Naive thymus-derived CD8-positive, alpha-beta T cell (primary cell): ENCODE results near the gene DGKI. TPM values are rescaled to one million over a fixed set of nuclear protein-coding genes. Genes with fewer than 3 reads are reported as not detected.

Experiments
- ATAC-seq, 2 donors: fragments of 150-1000 bp; cut with Tn5 transposase in 1 of 2; sonication (Bioruptor Pico), chemical (Tn5 transposase) in 1 of 2; 1 replicate in 1 of 2; 2 replicates in 1 of 2; pipeline ENCODE4 v1.10.0; 2021; ENCODE audit warnings: mild to moderate bottlenecking in 2 of 2, moderate library complexity in 2 of 2
- POLR2A ChIA-PET: fragments of 350-600 bp; sonication (Branson Sonifier 250); formaldehyde crosslinking; loops from one replicate; lab custom pipeline; 2021; ENCODE audit warnings: antibody characterized with exemption; lab: Charles Lee
- DNase-seq, 10 donors: peaks; one replicate each; pipeline versions ENCODE4 v3.0.0 to v3.0.0-alpha.2; 2020 to 2022
- H3K27ac Mint-ChIP-seq, 10 donors: one replicate each; pipeline ENCODE4 v1.8.0; 2020 to 2022; ENCODE audit warnings: mild to moderate bottlenecking in 10 of 10, mixed read lengths in 10 of 10, moderate library complexity in 4 of 10, inconsistent platforms in 1 of 10
- H3K27me3 Mint-ChIP-seq, 5 donors: one replicate each; pipeline ENCODE4 v1.8.0; 2021 to 2022; ENCODE audit warnings: mixed read lengths in 5 of 5
- H3K36me3 Mint-ChIP-seq, 3 donors: one replicate each; pipeline ENCODE4 v1.8.0; 2020 to 2022; ENCODE audit warnings: mixed read lengths in 3 of 3, mild to moderate bottlenecking in 2 of 3, inconsistent platforms in 1 of 3
- H3K4me1 Mint-ChIP-seq, 4 donors: one replicate each; pipeline ENCODE4 v1.8.0; 2021 to 2022; ENCODE audit warnings: mixed read lengths in 4 of 4
- H3K4me3 Mint-ChIP-seq, 10 donors: one replicate each; pipeline ENCODE4 v1.8.0; 2020 to 2022; ENCODE audit warnings: mild to moderate bottlenecking in 10 of 10, mixed read lengths in 10 of 10, moderate library complexity in 6 of 10, inconsistent platforms in 1 of 10
- H3K9me3 Mint-ChIP-seq, 9 donors: one replicate each; pipeline ENCODE4 v1.8.0; 2020 to 2022; ENCODE audit warnings: mixed read lengths in 9 of 9, mild to moderate bottlenecking in 3 of 9, inconsistent platforms in 1 of 9, moderate library complexity in 1 of 9
- polyA plus RNA-seq, 3 donors: library from polyadenylated mRNA; unstranded; fragments of 300-500 nt; fragmentation: Illumina TruSeq; gene quantifications; one replicate each; pipeline ENCODE4 v1.2.3, GENCODE V29; 2021
- total RNA-seq, 8 experiments: library from RNA in 2 of 8; stranded (reverse) in 2 of 8; gene quantifications; one replicate each; pipeline ENCODE4 v1.2.3 and lab custom pipeline; 2021 to 2026

The DGKI gene
- total and polyA plus RNA-seq, 5 experiments from 2014 or later, result 0.01 TPM; not detected in 4

DNA sequence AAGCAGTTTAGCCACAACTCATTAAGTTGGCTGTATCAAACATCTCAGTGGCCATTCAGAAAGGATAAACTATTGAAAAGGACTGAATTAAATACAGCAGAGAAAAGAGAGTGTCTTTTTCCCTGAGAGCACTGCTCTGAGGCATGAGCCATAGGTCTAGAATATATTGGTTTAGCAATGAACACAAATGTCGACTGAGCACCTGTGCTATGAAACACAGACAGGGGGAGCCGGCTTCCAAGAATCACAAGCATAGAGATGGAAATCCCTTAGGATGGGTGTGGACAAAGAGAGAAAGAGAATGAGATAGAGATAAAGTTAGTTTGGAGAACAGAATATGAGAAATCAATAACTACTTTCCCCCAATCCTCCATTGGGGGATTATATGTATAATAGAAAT lies 54.8 kb downstream of the DGKI start:
- no peak for DNase-seq
- POLR2A ChIA-PET, result no interaction called here
- H3K9me3 Mint-ChIP-seq, result peaks cover 5 to 13% (median 8%) of the 10 kb centered on the region in 9 donors

DNA sequence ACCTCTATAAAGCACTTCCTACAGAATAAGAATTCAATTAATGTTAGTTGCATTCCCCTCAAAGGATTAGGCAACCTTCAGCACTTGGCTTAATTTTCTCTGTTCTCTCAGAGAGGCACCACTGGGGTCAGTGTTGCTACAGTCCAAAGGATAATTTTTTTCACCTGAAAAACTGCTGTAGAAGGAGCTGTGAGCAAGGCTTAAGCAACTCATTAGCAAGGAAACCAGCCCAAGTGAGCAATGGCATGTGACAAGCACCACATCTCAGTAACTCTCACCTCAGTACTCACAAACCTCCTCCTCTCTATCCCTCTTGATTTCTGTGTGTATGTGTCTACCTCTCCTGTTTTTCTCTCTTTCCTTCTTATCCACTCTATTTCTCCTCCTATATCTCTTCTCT lies 55.9 kb downstream of the DGKI start:
- Mint-ChIP-seq H3K27ac (no peak overlapping the region), H3K36me3 (no peaks in the 10 kb centered on the region), H3K4me3 (no peak overlapping the region), H3K9me3 (peaks cover 0 to 12% (median 5%) of the 10 kb centered on the region in 9 donors), H3K4me1 (no peaks in the 10 kb centered on the region), H3K27me3 (peaks cover 6 to 41% (median 25%) of the 10 kb centered on the region in 5 donors)
- POLR2A ChIA-PET, result no interaction called here
- ATAC-seq (no peak), DNase-seq (no peak)

More for the DNA sequence above, 54.8 kb downstream of the DGKI start:
- no peak for ATAC-seq
- Mint-ChIP-seq H3K27ac (no peak overlapping the region), H3K4me3 (no peak overlapping the region), H3K4me1 (no peaks in the 10 kb centered on the region), H3K36me3 (peaks cover 0 to 4% (median 0%) of the 10 kb centered on the region in 3 donors), H3K27me3 (peaks cover 7 to 30% (median 22%) of the 10 kb centered on the region in 5 donors)

DNA sequence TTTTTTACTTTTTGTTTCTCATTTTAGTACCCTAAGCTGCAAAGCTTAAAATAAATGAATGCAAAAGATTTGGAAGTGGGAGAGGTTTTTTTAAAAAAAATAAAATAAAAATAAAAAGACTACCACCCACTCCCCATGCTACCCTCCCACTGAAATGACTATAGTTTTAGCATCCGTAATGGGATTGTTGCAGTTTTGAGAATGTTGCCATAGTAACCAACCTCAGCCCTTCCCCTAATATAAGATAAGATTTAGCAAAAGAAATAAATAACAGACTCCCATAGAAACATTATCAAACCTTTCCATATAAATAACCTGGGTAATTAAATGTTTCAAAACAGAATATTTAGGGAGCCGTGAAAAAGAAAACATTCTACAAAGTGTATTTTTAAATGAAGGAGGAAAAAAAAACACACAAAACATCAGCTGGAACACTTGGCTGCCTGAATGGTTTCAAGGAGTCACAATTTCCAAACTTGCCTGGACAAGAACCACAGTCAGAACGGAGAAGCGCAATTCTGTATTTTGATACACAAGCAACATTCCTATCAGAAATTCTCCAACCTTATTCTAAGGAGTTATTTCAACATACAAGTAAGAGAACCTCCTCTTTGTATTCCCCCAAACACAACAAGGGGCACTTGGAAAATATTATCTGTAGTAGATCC lies 57.4 kb downstream of the DGKI start:
- H3K4me3 Mint-ChIP-seq, result no peak overlapping the region
- DNase-seq (no peak), ATAC-seq (no peak)
- no peaks in the 10 kb centered on the region for H3K4me1 Mint-ChIP-seq
- H3K9me3 Mint-ChIP-seq, result peaks cover 0 to 22% (median 5%) of the 10 kb centered on the region in 9 donors
- H3K27me3 Mint-ChIP-seq, result peaks cover 12 to 55% (median 28%) of the 10 kb centered on the region in 5 donors
- no peaks in the 10 kb centered on the region for H3K36me3 Mint-ChIP-seq
- no peak overlapping the region for H3K27ac Mint-ChIP-seq
- POLR2A ChIA-PET, result no interaction called here

DNA sequence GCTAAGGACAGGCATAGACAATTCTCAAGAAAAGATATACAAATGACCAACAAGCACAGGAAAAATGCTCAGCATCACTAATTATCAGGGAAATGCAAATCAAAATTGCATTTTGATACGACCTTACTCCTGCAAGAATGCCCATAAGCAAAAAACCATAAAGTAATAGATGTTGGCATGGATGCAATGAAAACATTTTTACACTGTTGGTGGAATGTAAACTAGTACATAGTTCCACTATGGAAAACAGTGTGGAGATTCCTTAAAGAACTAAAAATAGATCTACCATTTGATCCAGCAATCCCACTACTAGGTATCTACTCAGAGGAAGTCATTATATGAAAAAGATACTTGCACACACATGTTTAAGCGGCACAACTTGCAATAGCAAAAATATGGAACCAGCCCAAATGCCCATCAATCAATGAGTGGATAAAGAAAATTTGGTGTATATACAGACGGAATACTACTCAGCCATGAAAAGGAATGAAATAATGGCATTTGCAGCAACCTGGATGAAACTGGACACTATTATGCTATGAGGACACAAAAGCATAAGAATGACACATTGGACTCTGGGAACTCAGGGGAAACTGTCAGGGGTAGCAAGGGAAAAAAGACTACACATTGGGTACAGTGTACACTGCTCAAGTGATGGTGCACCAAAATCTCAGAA lies 59.3 kb downstream of the DGKI start:
- peaks cover 15 to 50% (median 28%) of the 10 kb centered on the region in 5 donors for H3K27me3 Mint-ChIP-seq
- ATAC-seq, result no peak
- H3K36me3 Mint-ChIP-seq, result peaks cover 0 to 8% (median 0%) of the 10 kb centered on the region in 3 donors
- peaks cover 0 to 29% (median 8%) of the 10 kb centered on the region in 9 donors for H3K9me3 Mint-ChIP-seq
- H3K4me1 Mint-ChIP-seq, result no peaks in the 10 kb centered on the region
- no peak overlapping the region for H3K27ac Mint-ChIP-seq
- POLR2A ChIA-PET, result no interaction called here
- no peak for DNase-seq
- H3K4me3 Mint-ChIP-seq, result no peak overlapping the region

DNA sequence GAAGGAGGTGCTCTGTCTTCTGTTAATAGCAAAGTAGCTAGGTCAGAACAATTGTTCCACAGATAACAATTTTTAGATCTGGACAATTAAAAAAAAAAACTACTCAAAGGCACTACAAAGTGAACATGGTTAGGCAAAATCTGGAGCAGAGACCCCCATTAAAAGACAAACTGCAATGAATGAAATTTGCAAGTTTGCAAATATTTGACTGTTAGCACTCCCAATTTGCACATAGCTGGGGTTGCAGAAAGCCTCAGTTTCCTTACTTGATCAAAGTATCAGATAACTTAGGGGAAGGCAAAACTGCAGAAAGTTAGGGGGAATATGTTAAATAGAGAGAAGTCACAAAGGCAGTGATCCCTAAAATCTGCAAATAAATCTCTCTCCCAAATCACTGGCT lies 68.3 kb downstream of the DGKI start:
- Mint-ChIP-seq H3K36me3 (peaks cover 0 to 8% (median 0%) of the 10 kb centered on the region in 3 donors), H3K27ac (no peak overlapping the region), H3K4me3 (no peak overlapping the region), H3K9me3 (peaks cover 0 to 8% (median 4%) of the 10 kb centered on the region in 9 donors), H3K4me1 (no peaks in the 10 kb centered on the region), H3K27me3 (peaks cover 18 to 61% (median 30%) of the 10 kb centered on the region in 5 donors)
- POLR2A ChIA-PET, result no interaction called here
- ATAC-seq (no peak), DNase-seq (no peak)

DNA sequence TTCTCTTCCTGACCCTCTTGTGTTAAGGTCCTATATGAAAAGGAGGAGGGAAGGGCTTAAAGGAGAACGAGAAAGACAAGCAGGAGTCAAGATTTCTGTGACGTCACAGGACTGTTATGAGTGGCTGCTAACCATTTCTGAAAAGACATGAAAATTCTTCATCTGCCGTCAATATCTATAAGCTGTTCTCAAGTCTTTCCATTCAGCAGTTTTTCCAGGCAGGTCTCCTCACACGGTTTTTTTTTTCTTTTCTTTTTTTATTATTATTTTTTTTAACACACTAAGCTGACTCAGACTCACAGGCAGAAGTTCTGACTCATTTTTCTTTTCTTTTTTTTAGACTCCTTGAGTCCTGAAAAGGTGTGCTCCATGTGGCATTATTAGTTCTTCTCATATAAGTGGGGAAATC lies 72.0 kb downstream of the DGKI start:
- peaks cover 6 to 28% (median 10%) of the 10 kb centered on the region in 5 donors for H3K27me3 Mint-ChIP-seq
- no peak overlapping the region for H3K4me3 Mint-ChIP-seq
- H3K9me3 Mint-ChIP-seq, result peaks cover 0 to 2% (median 0%) of the 10 kb centered on the region in 9 donors
- H3K4me1 Mint-ChIP-seq, result no peaks in the 10 kb centered on the region
- ATAC-seq (no peak), DNase-seq (no peak)
- H3K27ac Mint-ChIP-seq, result no peak overlapping the region
- POLR2A ChIA-PET, result no interaction called here
- no peaks in the 10 kb centered on the region for H3K36me3 Mint-ChIP-seq

DNA sequence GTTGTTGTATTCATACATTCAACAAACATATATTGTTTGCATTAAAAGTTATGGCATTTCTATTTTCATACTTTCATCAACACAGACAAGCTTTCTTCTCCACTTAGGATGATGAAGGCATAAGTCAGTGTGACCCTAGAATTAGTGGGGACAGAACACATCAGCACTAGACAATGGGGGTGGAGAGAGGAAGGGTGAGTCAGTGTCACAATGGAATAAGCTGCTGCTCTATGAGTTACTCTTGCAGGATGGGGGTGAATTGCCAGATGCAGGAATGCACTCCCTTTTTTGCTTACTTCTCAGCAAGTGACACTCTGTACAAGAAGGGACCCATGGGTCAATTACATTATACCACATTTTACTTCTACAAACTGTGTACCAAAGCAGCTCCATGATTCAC lies 74.0 kb downstream of the DGKI start:
- no peak for DNase-seq
- Mint-ChIP-seq H3K27me3 (peaks cover 3 to 24% (median 5%) of the 10 kb centered on the region in 5 donors), H3K27ac (no peak overlapping the region), H3K4me1 (no peaks in the 10 kb centered on the region), H3K36me3 (no peaks in the 10 kb centered on the region), H3K9me3 (peaks cover 0 to 3% (median 0%) of the 10 kb centered on the region in 9 donors), H3K4me3 (no peak overlapping the region)
- POLR2A ChIA-PET, result no interaction called here
- ATAC-seq, result no peak

DNA sequence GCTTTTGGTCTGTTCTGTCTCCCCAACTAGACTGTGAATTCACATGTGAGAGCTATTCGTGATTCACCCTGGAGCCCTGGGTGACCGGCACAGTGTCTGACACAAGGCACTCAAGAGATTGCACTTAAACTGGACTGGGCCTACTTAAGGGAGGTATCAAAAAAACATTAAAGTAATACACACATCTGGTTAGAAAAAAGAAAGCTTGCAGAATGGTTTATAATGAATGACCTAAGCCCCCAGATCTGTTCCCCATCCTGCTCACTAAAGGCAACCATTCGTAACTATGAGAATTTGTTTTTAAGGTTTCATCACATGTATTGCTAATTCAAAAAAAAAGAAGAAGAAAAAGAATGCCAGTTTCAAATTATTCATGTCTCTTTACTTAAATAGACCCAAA lies 74.5 kb downstream of the DGKI start:
- no peaks in the 10 kb centered on the region for H3K4me1 Mint-ChIP-seq
- H3K4me3 Mint-ChIP-seq, result no peak overlapping the region
- no peak for DNase-seq
- no peak for ATAC-seq
- peaks cover 0 to 3% (median 0%) of the 10 kb centered on the region in 9 donors for H3K9me3 Mint-ChIP-seq
- peaks cover 3 to 23% (median 5%) of the 10 kb centered on the region in 5 donors for H3K27me3 Mint-ChIP-seq
- H3K36me3 Mint-ChIP-seq, result no peaks in the 10 kb centered on the region
- H3K27ac Mint-ChIP-seq, result no peak overlapping the region
- POLR2A ChIA-PET, result no interaction called here

DNA sequence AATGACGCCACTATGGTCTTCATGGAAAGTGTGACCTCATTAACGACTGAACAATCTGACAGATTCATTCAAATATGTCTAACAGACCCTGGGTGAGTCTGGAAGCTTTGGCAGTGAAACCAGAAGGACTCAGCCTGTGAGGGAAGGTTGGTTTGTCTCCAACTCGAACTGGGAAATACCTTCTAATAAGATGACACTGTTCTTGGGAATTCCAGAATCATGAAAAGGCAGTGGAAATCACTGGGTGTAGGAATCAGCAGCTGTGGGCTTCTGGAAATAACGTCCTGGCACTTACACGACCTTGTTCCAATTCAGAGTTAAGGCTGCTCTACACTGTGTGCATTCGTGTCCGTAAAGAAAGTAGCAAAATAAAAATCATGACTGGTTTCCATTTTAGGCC lies 75.1 kb downstream of the DGKI start:
- peaks cover 3 to 19% (median 9%) of the 10 kb centered on the region in 5 donors for H3K27me3 Mint-ChIP-seq
- no peaks in the 10 kb centered on the region for H3K36me3 Mint-ChIP-seq
- POLR2A ChIA-PET, result no interaction called here
- no peak overlapping the region for H3K4me3 Mint-ChIP-seq
- H3K27ac Mint-ChIP-seq, result no peak overlapping the region
- no peak for ATAC-seq
- H3K4me1 Mint-ChIP-seq, result no peaks in the 10 kb centered on the region
- H3K9me3 Mint-ChIP-seq, result peaks cover 0 to 3% (median 0%) of the 10 kb centered on the region in 9 donors
- DNase-seq, result no peak

DNA sequence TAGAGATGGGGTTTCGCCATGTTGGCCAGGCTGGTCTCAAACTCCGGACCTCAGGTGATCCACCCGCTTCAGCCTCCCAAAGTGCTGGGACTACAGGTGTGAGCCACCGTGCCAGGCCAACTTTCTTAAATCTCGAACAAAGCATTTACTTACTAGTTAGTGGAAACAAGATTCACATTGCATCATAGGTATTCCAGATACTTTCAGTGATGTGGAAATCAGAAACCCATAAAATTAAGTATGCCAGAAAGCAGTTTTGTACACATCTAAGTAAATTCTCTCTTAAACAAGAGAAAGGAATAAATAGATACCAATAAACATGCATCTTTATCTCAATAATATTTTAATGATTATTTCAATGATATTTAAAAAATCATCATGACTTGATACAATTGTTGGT lies 75.5 kb downstream of the DGKI start:
- H3K4me3 Mint-ChIP-seq, result no peak overlapping the region
- no peaks in the 10 kb centered on the region for H3K36me3 Mint-ChIP-seq

DNA sequence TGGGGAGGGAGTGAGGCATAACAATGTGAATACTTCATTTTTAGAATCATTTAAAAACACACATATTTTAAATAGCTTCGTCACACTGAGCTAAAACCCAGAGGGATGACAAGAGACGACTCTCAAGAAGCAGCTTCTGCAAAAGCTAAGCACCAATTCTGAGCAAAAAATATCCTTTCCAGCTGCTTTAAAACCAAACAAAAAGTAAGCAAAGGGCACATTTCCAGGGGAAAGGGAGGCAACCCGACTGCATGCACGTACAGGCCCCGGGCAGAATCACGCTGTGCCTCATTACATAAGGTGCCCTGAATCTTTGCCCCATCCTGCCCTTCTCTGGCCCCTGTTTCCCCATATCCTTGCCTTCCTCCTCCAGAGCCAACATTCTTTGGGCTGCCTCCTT lies 78.4 kb downstream of the DGKI start:
- no peaks in the 10 kb centered on the region for H3K36me3 Mint-ChIP-seq
- POLR2A ChIA-PET, result no interaction called here
- H3K4me3 Mint-ChIP-seq, result no peak overlapping the region
- H3K9me3 Mint-ChIP-seq, result peaks cover 0 to 3% (median 0%) of the 10 kb centered on the region in 9 donors
- no peaks in the 10 kb centered on the region for H3K4me1 Mint-ChIP-seq
- DNase-seq (no peak), ATAC-seq (no peak)
- no peak overlapping the region for H3K27ac Mint-ChIP-seq
- peaks cover 5 to 28% (median 11%) of the 10 kb centered on the region in 5 donors for H3K27me3 Mint-ChIP-seq

More for the DNA sequence above, 75.5 kb downstream of the DGKI start:
- H3K27me3 Mint-ChIP-seq, result peaks cover 2 to 15% (median 7%) of the 10 kb centered on the region in 5 donors
- ATAC-seq, result no peak
- POLR2A ChIA-PET, result no interaction called here
- H3K9me3 Mint-ChIP-seq, result peaks cover 0 to 3% (median 0%) of the 10 kb centered on the region in 9 donors
- no peak for DNase-seq
- no peak overlapping the region for H3K27ac Mint-ChIP-seq
- no peaks in the 10 kb centered on the region for H3K4me1 Mint-ChIP-seq

DNA sequence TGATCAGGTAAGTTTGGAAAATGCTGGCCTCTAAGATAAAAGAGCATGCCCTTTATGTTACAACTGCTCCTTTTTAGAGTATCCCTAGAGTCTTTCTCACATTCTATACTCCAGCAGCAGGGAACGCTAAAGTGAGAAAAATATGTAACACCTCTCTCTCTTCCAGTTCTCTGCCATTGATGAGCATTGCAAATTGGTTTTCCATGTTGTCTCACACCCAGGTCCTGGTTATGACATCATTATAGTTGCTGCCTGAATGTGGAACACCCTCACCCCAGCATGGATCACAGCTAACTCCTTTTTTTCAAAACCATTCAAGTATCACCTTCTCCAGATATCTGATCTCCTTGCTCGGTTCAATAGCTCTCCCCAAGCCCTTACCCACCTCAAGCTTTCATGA lies 84.4 kb downstream of the DGKI start:
- no peak for DNase-seq
- H3K27me3 Mint-ChIP-seq, result peaks cover 11 to 47% (median 12%) of the 10 kb centered on the region in 5 donors
- no peak for ATAC-seq
- H3K4me1 Mint-ChIP-seq, result no peaks in the 10 kb centered on the region
- no peak overlapping the region for H3K4me3 Mint-ChIP-seq
- H3K36me3 Mint-ChIP-seq, result no peaks in the 10 kb centered on the region
- POLR2A ChIA-PET, result no interaction called here
- no peak overlapping the region for H3K27ac Mint-ChIP-seq
- peaks cover 0 to 3% (median 0%) of the 10 kb centered on the region in 9 donors for H3K9me3 Mint-ChIP-seq

DNA sequence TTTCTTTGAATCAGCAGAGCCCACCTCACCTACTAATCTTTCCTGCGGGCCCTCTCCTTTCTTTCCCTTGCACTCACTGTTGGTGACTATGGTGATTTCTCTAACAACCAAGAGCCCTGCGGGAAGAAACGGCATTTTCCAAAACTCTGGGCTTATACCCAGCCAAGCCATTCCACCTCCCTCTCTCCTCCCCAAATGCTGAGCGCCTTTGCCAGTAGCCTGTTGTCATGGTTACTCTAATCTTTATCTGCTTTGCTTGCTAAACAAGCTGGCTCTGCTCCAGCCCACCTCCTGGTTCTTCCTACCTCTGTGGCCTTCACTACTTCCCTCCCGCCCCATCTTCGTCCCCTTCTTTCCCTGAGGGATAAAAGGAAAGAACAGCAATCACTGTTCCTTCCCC lies 86.7 kb downstream of the DGKI start:
- Mint-ChIP-seq H3K36me3 (no peaks in the 10 kb centered on the region), H3K27me3 (peaks cover 6 to 41% (median 10%) of the 10 kb centered on the region in 5 donors), H3K4me3 (no peak overlapping the region), H3K27ac (no peak overlapping the region), H3K9me3 (peaks cover 0 to 3% (median 0%) of the 10 kb centered on the region in 9 donors), H3K4me1 (no peaks in the 10 kb centered on the region)
- ATAC-seq (no peak), DNase-seq (no peak)
- POLR2A ChIA-PET, result no interaction called here
